Common myeloid progenitor, CD34-positive (primary cell): ENCODE measurements around the gene CSMD2.
A peak's percentile ranks its signal among the peaks of the same experiment; 100 is the strongest.

Source experiments
- CTCF ChIA-PET: fragments of 350-600 bp; sonication (Branson Sonifier 250); formaldehyde crosslinking; loops from one replicate; lab custom pipeline; 2021; ENCODE audit warnings: antibody characterized with exemption; lab: Charles Lee
- POLR2A ChIA-PET: fragments of 350-600 bp; sonication (Branson Sonifier 250); formaldehyde crosslinking; loops from one replicate; lab custom pipeline; 2021; ENCODE audit warnings: antibody characterized with exemption; lab: Charles Lee
- DNase-seq, 3 donors: peaks; one replicate each; pipeline versions ENCODE4 v3.0.0 to v3.0.0-alpha.2; 2013
- H3K27ac ChIP-seq, 2 experiments: 1 replicate in 1 of 2; 2 replicates in 1 of 2; pipeline ENCODE4 v1.7.0; 2013; ENCODE audit warnings: inconsistent platforms in 2 of 2, low read length in 2 of 2, mild to moderate bottlenecking in 2 of 2, low read depth in 1 of 2, moderate library complexity in 1 of 2; ENCODE audit not compliant: severe bottlenecking in 2 of 2, insufficient read depth in 1 of 2, poor library complexity in 1 of 2
- H3K27me3 ChIP-seq, 5 experiments: replicated peaks in 2 of 5; 1 replicate in 3 of 5; 2 replicates in 2 of 5; pipeline versions ENCODE4 v1.6.1 to v1.7.0; 2013; ENCODE audit warnings: low read length in 4 of 5, mild to moderate bottlenecking in 2 of 5, moderate library complexity in 2 of 5, inconsistent platforms in 1 of 5; ENCODE audit not compliant: insufficient read depth in 5 of 5, control insufficient read depth in 4 of 5
- H3K36me3 ChIP-seq, 4 experiments: 1 replicate in 2 of 4; 2 replicates in 2 of 4; pipeline versions ENCODE4 v1.6.1 to v1.7.0; 2013; ENCODE audit warnings: low read length in 3 of 4, control low read depth in 1 of 4, mild to moderate bottlenecking in 1 of 4; ENCODE audit not compliant: control insufficient read depth in 4 of 4, insufficient read depth in 4 of 4
- H3K4me1 ChIP-seq, 4 experiments: 1 replicate in 3 of 4; 2 replicates in 1 of 4; pipeline versions ENCODE4 v1.6.1 to v1.7.1; 2013; ENCODE audit warnings: low read length in 3 of 4, mild to moderate bottlenecking in 3 of 4, control low read depth in 1 of 4, inconsistent platforms in 1 of 4, moderate library complexity in 1 of 4; ENCODE audit not compliant: control insufficient read depth in 4 of 4, insufficient read depth in 4 of 4; ENCODE audit errors: control extremely low read depth in 1 of 4
- H3K4me3 ChIP-seq, 7 experiments: 1 replicate in 4 of 7; 2 replicates in 3 of 7; pipeline versions ENCODE4 v1.5.1 to v1.7.0; 2013; ENCODE audit warnings: mild to moderate bottlenecking in 7 of 7, low read length in 6 of 7, moderate library complexity in 6 of 7, inconsistent platforms in 2 of 7, low read depth in 2 of 7, control low read depth in 1 of 7; ENCODE audit not compliant: insufficient read depth in 4 of 7, control insufficient read depth in 1 of 7; ENCODE audit errors: extremely low read depth in 1 of 7
- H3K9me3 ChIP-seq, 5 experiments: 1 replicate in 4 of 5; 2 replicates in 1 of 5; pipeline versions ENCODE4 v1.6.1 to v1.7.1; 2013; ENCODE audit warnings: low read length in 4 of 5, mild to moderate bottlenecking in 2 of 5, inconsistent platforms in 1 of 5, low read depth in 1 of 5, moderate library complexity in 1 of 5; ENCODE audit not compliant: control insufficient read depth in 4 of 5, insufficient read depth in 2 of 5; ENCODE audit errors: control extremely low read depth in 1 of 5
- WGBS: methylation state at CpG from one replicate; pipeline ENCODE4 v1.1.5; 2013; ENCODE audit not compliant: insufficient coverage; 5-methylcytosine and 5-hydroxymethylcytosine counted together

The CSMD2 gene

DNA sequence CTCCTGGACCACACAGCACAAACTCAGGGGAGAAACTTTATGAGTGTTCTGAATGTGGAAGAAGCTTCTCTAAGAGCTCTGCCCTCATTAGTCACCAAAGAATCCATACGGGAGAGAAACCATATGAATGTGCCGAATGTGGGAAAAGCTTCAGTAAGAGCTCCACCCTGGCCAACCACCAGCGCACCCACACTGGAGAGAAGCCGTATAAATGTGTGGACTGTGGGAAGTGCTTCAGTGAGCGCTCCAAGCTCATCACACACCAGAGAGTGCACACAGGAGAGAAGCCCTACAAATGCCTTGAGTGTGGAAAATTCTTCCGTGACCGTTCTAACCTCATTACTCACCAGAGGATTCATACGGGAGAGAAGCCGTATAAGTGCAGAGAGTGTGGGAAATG is 670.1 kb downstream of the CSMD2 start:
- ChIA-PET CTCF (interaction anchor here (0.7 to 1.8 kb wide), 2 partner anchors 24 to 1588 kb away, joined by 3 to 5 read pairs; no protein-coding TSS in a partner anchor), POLR2A (no interaction called here)
- peaks cover 12 to 70% (median 51%) of the 10 kb centered on the region in 5 experiments for H3K9me3 ChIP-seq
- no peaks in the 10 kb centered on the region for H3K27me3 ChIP-seq
- H3K27ac ChIP-seq: no peak overlapping the region
- H3K4me3 ChIP-seq: peak overlapping the region in 1 of 7 experiments; percentile 29
- H3K4me1 ChIP-seq: no peaks in the 10 kb centered on the region
- 100% methylated on average over 4 of the region's 9 CpGs for WGBS
- peak in 2 of 3 donors; percentile 9 to 14 for DNase-seq
- peaks cover 19 to 51% (median 34%) of the 10 kb centered on the region in 4 experiments for H3K36me3 ChIP-seq

GRCh38 chr1:33488624-33489023 is 676.4 kb downstream of the CSMD2 start:
- H3K4me3 ChIP-seq: no peak overlapping the region
- peaks cover 23 to 66% (median 36%) of the 10 kb centered on the region in 4 experiments for H3K36me3 ChIP-seq
- ChIA-PET CTCF (no interaction called here), POLR2A (no interaction called here)
- H3K9me3 ChIP-seq: peaks cover 3 to 40% (median 14%) of the 10 kb centered on the region in 5 experiments
- WGBS: no CpG with 5 or more reads among the region's 2 CpGs
- H3K27ac ChIP-seq: no peak overlapping the region
- H3K4me1 ChIP-seq: no peaks in the 10 kb centered on the region
- no peak for DNase-seq
- H3K27me3 ChIP-seq: no peaks in the 10 kb centered on the region

DNA sequence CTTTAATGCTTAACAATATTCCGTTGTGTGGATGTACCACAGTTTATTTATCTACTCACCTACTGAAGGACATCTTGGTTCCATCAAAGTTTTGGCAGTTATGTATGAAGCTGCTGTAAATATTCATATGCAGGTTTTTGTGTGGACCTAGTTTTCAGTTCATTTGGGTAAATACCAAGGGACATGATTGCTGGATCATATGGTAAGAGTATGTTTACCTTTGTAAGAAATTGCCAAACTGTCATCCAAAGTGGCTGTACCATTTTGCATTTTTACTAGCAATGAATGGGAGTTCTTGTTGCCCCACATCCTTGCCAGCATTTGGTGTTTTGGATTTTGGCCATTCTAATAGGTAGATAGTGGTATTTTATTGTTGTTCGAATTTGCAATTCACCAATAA is 682.6 kb downstream of the CSMD2 start:
- peaks cover 2 to 35% (median 12%) of the 10 kb centered on the region in 4 experiments for H3K36me3 ChIP-seq
- H3K27me3 ChIP-seq: no peaks in the 10 kb centered on the region
- H3K4me1 ChIP-seq: no peaks in the 10 kb centered on the region
- no peak for DNase-seq
- ChIA-PET POLR2A (no interaction called here), CTCF (interaction anchor here (0.8 to 2.4 kb wide), 2 partner anchors 11 to 12 kb away, joined by 3 to 8 read pairs; no protein-coding TSS in a partner anchor)
- peaks cover 0 to 18% (median 4%) of the 10 kb centered on the region in 5 experiments for H3K9me3 ChIP-seq
- no CpG with 5 or more reads among the region's 2 CpGs for WGBS
- no peak overlapping the region for H3K4me3 ChIP-seq
- no peak overlapping the region for H3K27ac ChIP-seq

DNA sequence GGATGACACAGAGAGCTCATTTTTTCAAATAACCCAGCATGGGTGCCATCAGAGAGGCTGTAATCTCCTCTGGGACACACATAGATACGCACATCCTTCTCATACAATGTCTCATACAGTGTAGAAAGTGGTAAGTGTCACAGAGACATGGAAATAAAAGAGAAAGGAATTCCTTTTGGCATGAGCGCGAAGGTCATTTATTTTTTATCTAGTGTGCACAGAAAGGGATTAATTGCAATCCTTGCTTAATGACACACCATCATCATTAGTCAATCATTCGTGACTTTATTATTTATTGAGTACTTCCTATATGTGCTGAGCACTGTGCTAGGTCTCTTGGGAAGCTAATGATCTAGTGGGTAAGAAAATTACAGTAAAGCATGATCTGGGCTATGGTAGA is 687.6 kb downstream of the CSMD2 start:
- POLR2A ChIA-PET: no interaction called here
- CTCF ChIA-PET: interaction anchor here (1.1 kb wide), 1 partner anchor 22 kb away, joined by 4 read pairs; no protein-coding TSS in a partner anchor

DNA sequence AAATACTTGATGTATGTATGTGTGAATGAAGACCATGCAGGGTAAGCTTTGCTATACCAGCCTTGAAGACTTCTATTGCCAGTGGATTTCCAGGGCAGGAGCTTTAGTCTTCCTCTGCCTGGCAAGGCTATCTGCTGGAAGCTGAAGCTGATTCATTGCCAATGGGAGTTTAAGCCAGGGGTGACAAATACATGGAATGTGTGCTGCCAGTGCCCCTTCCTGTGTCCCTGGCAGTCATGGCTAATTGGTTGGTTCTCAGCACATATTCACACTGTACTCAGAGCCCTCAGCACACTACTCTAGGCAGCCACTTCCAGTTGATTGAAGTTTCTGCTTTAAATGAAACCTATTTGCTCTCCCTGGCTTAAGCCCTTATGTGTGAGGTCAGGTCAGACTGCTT is 691.1 kb downstream of the CSMD2 start:
- ChIA-PET CTCF (interaction anchor here (1.5 kb wide), 1 partner anchor 178 kb away, joined by 4 read pairs; no protein-coding TSS in a partner anchor), POLR2A (no interaction called here)
- Histone ChIP-seq H3K9me3 (no peaks in the 10 kb centered on the region), H3K4me1 (peaks cover 11 to 29% (median 23%) of the 10 kb centered on the region in 4 experiments), H3K4me3 (no peak overlapping the region), H3K27me3 (no peaks in the 10 kb centered on the region), H3K36me3 (peaks cover 0 to under 1% (median 0%) of the 10 kb centered on the region in 4 experiments), H3K27ac (no peak overlapping the region)
- no peak for DNase-seq

More for the DNA sequence above, 687.6 kb downstream of the CSMD2 start:
- Histone ChIP-seq H3K36me3 (peaks cover 0 to 14% (median 10%) of the 10 kb centered on the region in 4 experiments), H3K4me3 (no peak overlapping the region), H3K27ac (no peak overlapping the region), H3K27me3 (no peaks in the 10 kb centered on the region), H3K9me3 (peaks cover 0 to under 1% (median 0%) of the 10 kb centered on the region in 5 experiments), H3K4me1 (peaks cover 0 to 6% (median 5%) of the 10 kb centered on the region in 4 experiments)
- no peak for DNase-seq
- no CpG with 5 or more reads among the region's 4 CpGs for WGBS

DNA sequence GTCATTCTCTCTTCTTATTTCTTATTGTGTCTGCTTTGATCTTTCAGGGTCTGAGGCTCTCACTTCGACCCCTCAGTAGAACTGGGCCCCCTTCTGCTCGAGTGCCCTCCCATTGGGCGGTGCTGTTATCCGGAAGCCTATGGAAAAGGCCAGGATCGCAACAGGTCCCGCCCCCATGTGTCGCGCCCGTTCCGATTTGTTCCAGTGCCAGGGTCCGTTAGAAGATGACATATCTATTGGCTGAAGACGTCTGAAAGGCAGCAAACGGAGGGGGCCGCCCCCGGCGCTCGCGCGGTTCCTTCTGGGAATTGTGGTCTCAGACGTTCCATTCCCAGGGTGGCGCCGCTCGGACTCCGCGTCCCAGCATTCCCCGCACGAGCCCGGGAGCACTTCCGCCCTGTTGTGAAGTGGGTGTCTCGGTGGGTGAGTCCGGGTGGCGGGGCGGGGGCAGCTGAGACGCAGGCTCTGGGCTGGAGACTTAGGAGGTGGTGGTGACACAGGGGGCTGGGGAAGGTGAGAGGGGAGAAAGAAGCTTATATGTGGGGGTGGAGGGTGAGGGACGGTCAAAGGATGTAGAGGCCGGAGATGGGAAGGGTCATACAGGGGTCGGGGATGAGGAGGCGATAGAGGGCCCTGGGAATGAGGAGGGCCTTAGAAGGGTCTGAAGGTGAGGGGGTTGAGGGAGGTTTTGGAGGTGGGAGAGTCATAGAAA is 692.6 kb downstream of the CSMD2 start, which contains the start of gene ZSCAN20:
Gene ZSCAN20 (plus strand): TSS at position 377 of the 712 bp plus-strand sequence. CDS start 6,644 bp downstream, outside the sequence.
- POLR2A ChIA-PET: no interaction called here
- peaks cover 11 to 36% (median 28%) of the 10 kb centered on the region in 4 experiments for H3K4me1 ChIP-seq
- H3K36me3 ChIP-seq: no peaks in the 10 kb centered on the region
- CTCF ChIA-PET: interaction anchor here (1.2 to 7.0 kb wide), 6 partner anchors 15 to 345 kb away, joined by 3 to 61 read pairs (median 6); no protein-coding TSS in a partner anchor
- peak within 1 kb of the TSS; percentile 53 to 87 (median 75) for H3K4me3 ChIP-seq
- H3K27me3 ChIP-seq: no peaks in the 10 kb centered on the region
- H3K27ac ChIP-seq: peak within 1 kb of the TSS in 1 of 2 experiments; percentile 21
- peak; percentile 90 to 91 (median 90) for DNase-seq
- H3K9me3 ChIP-seq: no peaks in the 10 kb centered on the region
- 0% methylated on average over 32 of the region's 38 CpGs for WGBS

DNA sequence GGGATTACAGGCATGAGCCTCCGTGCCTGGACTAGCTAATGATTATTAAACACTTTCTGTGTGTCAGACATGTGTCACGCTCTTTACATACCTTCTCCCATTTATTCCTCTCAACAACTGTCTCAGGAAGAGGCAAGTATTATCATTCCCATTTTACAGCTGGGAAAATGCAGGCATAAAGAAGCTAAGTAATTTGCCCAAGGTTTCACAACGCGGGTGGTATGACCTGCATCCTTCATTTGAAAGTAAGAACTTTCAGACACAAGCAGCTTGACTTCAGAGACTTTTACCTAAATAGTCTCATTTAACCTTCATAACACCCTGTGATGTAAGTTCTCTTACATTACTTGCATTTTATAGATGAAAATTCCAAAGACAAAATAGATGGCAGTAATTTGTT is 693.6 kb downstream of the CSMD2 start:
- Histone ChIP-seq H3K36me3 (no peaks in the 10 kb centered on the region), H3K4me1 (peaks cover 11 to 36% (median 28%) of the 10 kb centered on the region in 4 experiments), H3K27ac (no peak overlapping the region), H3K4me3 (no peak overlapping the region), H3K27me3 (no peaks in the 10 kb centered on the region), H3K9me3 (no peaks in the 10 kb centered on the region)
- CTCF ChIA-PET: interaction anchor here (0.6 to 7.0 kb wide), 23 partner anchors 9 to 595 kb away, joined by 3 to 61 read pairs (median 4); partner anchors contain the start of gene PHC2
- WGBS: 100% methylated on average over 4 of the region's 4 CpGs
- POLR2A ChIA-PET: interaction anchor here (0.5 kb wide), 1 partner anchor 1275 kb away, joined by 3 read pairs; no protein-coding TSS in a partner anchor
- no peak for DNase-seq
